HG02981 (cell line): ENCODE results near the gene ANKMY2.
A peak's percentile ranks its signal among the peaks of the same experiment; 100 is the strongest.
"Not testable (repeated sequence)": the region's sequence is repeated elsewhere in the genome, so short reads cannot be mapped to it uniquely, and the experiment has no call there.

Experiments
- ATAC-seq: cut with Tn5 transposase; IDR thresholded peaks from one replicate; pipeline ENCODE4 v1.9.1; 2021; ENCODE audit warnings: mild to moderate bottlenecking, moderate library complexity; ENCODE audit not compliant: unreplicated experiment

ANKMY2 gene

DNA sequence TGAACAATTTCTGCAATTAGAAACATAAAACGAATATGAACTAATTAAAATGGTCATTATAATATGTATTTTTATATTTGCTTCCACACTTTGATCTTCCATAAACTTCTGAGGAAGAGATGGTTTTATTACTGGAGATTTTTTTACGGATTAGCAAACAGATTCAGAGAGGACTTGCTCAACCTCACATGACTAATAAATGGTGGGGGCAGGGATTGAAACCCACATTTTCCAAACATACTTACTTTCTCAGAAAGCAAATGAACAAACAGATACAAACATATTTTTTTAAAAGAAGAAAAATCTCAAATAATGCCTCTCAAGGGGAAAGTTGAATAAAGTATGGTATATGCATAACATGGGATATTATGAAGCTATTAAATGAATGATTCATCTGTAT, 18.3 kb downstream of the ANKMY2 start:
- no peak for ATAC-seq

- ATAC-seq, result no peak
Measured at GRCh38 chr7:16626388-16626787, 19.2 kb downstream of the ANKMY2 start.

DNA sequence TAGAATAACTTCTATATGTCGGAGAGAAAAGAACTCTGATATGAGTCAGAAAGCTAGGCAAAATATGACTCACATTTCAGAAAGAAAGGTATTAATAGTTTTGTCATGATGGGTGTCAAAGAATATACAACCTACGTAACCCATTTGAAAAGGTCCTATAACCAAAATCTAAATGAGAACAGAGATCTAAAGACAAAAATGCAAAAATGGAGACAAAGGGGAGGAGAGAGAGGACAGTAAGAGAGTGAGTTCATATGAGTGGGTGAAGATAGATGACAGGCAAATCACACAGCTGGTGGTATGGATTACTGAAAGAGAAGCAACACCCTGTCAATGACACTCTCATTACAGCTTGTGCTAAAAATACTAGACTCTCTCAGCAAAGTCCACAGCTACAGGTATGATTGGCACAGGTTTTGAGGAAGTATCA, 25.6 kb downstream of the ANKMY2 start:
- ATAC-seq, result peak; percentile 78

- ATAC-seq, result no peak
Measured at GRCh38 chr7:16616542-16616941, 29.0 kb downstream of the ANKMY2 start.

GRCh38 chr7:16616122-16616521, 29.4 kb downstream of the ANKMY2 start:
- ATAC-seq, result no peak

- no peak for ATAC-seq
Measured at GRCh38 chr7:16615228-16615627, 30.3 kb downstream of the ANKMY2 start.

GRCh38 chr7:16611711-16612110, 33.8 kb downstream of the ANKMY2 start:
- no peak for ATAC-seq

- peak; percentile 84 for ATAC-seq
Measured at GRCh38 chr7:16609842-16610450, 35.6 kb downstream of the ANKMY2 start.

DNA sequence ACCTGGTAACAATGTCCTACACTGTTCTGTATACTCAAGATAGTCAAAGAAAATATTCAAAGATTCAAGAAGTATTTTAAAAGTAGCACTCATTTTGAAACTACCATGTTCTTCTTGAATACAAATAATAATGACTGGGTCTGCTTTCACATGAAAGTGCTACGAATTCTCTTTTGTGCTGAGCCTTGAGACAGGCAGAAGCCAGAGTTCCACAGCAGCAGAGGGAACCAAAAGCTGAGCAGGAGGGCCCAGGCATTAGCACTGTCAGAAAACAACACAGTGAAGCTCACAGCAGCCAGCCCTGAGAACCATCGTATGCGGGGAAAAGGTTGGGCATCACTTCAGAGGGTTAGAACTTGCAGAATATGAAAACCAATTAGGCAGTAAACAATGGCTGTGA, 38.9 kb downstream of the ANKMY2 start:
- no peak for ATAC-seq

GRCh38 chr7:16604054-16604453, 41.5 kb downstream of the ANKMY2 start:
- ATAC-seq, result no peak

- no peak for ATAC-seq
Measured at GRCh38 chr7:16603633-16604032, 41.9 kb downstream of the ANKMY2 start.

GRCh38 chr7:16599860-16600259, 45.7 kb downstream of the ANKMY2 start:
- ATAC-seq, result no peak

DNA sequence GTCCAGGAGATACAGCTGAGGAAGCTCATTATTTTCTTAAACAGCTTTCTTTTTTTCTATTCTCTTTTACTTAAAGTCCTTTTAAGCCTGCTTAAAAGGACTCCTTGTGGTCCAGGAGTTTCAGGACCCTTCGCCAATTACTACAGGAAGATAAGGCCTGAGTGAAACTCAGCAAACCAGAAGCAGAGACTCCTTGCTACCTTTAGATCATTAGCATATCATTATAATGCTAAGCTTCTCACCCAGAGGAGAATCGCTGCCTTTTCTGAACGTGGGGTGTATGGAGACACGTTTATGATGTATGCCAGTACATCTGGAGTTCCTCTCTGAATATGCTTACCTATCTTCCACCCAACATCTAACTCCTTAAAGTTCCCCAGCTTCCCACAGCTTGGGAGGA, 47.5 kb downstream of the ANKMY2 start:
- ATAC-seq, result no peak

GRCh38 chr7:16595596-16595995, 50.0 kb downstream of the ANKMY2 start:
- not testable (repeated sequence) for ATAC-seq

GRCh38 chr7:16594676-16595075, 50.9 kb downstream of the ANKMY2 start:
- ATAC-seq, result no peak

GRCh38 chr7:16594061-16594460, 51.5 kb downstream of the ANKMY2 start:
- ATAC-seq, result no peak

- no peak for ATAC-seq
Measured at GRCh38 chr7:16592395-16592794, 53.2 kb downstream of the ANKMY2 start.

GRCh38 chr7:16590424-16590823, 55.1 kb downstream of the ANKMY2 start:
- no peak for ATAC-seq

DNA sequence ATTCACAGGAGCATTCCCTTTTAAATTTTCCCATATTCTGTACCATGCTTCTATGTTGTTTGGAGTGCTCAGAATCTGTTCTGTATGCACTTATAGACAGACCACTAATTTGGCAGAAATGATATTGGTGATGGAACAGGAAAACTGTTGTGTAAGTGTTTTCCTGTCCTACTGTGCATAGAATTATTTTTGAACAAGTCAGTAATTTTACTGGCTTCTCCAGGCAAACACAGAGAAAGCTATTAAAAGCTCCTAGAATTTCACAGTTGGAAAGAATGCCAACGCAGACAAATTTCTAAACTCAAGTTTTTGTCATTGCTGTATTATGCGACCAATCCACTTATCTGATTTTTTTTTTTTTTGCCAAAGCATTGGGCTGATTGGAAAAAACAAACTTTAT, 55.7 kb downstream of the ANKMY2 start:
- no peak for ATAC-seq

GRCh38 chr7:16587790-16588189, 57.8 kb downstream of the ANKMY2 start:
- ATAC-seq, result no peak

GRCh38 chr7:16587129-16587528, 58.4 kb downstream of the ANKMY2 start:
- no peak for ATAC-seq

GRCh38 chr7:16586081-16586874, 59.3 kb downstream of the ANKMY2 start:
- ATAC-seq, result no peak

DNA sequence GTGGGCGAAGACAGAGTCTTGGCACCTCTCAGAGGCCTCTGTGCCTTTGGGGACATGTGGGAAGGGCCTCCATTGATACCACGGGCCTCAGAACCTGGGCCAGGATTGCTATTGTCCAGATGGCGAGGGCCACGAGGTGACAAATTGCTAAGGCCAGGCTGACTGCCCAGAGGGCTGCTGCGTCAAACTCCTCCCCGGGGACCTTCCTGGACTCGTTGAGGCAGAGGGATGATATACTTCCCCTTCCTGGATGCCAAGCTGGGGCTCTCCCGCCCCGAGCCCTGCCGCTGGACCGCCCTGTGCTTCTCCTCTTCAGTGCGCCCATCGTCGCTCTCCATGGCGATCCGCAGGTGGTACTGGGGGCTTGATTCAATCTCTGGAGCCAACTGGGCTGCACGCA, 60.0 kb downstream of the ANKMY2 start:
- ATAC-seq, result no peak
